Activated gamma-delta T cell (primary cell): ENCODE data around the gene FGF21.
"Not testable (repeated sequence)": the region's sequence is repeated elsewhere in the genome, so short reads cannot be mapped to it uniquely, and the experiment has no call there.

Experiments
- DNase-seq: peaks from one replicate; lab custom pipeline; 2025; lab: John Stamatoyannopoulos, UW

The FGF21 gene

GRCh38 chr19:48787331-48787730, 32.0 kb downstream of the FGF21 start:
- DNase-seq: not testable (repeated sequence)

GRCh38 chr19:48793271-48793670, 37.9 kb downstream of the FGF21 start:
- DNase-seq: no peak

DNA sequence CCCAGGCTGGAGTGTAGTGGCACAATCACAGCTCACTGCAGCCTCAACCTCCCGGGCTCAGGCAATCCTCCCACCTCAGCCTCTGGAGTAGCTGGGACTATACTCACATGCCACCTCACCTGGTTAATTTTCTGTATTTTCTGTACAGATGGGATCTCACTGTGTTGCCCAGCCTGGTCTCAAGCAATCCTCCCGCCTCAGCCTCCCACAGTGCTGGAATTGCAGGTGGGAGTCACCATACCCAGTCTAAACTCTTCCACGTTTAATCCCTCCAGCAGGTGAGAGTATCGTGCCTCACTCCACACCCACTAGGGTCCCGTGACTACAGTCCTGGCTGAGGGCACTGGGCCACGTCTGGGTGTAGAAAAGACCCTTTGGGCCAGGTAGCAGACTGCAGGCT, 39.0 kb downstream of the FGF21 start:
- no peak for DNase-seq

DNA sequence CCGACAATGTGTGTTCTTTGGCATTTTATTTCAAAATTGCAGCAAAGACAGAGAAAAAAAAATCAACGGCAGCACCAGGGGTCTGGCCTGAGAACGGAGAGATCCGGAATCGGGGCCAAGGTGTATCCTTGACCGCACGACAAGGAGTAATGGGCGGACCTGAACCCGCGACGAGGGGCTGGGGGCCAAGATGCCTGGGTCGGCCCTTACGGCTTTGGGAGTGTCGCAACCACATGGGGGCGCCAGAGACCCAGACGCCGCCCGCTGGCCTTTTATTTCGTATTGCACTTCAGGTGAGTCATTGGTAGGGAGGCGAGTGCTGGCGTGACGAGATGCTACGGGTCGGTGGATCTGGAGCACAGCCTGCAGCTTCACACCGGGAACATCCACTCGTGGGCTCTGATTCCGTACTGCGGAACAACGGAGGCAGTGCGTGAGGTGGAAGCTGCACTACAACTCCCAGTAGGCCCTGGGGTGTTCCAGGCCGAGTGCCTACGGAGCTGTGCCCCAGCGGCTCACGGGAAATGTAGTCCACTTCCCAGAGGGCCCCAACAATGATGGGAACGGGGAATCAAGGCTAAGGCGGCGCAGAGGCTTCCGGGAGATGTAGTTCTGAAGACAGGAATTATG, 39.8 kb downstream of the FGF21 start:
- DNase-seq: peak; percentile 43

DNA sequence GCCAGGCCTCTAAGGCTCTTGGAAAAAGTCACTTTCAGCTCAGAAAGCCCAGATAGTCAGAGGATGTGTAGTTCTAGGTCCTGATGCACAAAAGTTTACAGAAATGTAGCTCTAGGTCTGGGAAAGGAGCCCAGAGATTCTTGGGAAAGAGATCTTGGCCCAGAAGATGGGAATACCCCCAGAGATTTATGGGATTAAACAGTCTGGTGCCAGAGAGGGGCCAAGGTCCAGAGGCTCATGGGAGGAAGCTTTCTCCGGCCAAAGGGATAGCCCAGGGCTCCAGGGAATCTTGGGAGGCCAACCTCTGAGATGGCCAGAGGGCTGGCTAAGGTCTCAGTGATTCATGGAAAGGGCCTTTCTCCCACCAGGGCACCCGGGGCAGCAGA, 40.4 kb downstream of the FGF21 start:
- no peak for DNase-seq

DNA sequence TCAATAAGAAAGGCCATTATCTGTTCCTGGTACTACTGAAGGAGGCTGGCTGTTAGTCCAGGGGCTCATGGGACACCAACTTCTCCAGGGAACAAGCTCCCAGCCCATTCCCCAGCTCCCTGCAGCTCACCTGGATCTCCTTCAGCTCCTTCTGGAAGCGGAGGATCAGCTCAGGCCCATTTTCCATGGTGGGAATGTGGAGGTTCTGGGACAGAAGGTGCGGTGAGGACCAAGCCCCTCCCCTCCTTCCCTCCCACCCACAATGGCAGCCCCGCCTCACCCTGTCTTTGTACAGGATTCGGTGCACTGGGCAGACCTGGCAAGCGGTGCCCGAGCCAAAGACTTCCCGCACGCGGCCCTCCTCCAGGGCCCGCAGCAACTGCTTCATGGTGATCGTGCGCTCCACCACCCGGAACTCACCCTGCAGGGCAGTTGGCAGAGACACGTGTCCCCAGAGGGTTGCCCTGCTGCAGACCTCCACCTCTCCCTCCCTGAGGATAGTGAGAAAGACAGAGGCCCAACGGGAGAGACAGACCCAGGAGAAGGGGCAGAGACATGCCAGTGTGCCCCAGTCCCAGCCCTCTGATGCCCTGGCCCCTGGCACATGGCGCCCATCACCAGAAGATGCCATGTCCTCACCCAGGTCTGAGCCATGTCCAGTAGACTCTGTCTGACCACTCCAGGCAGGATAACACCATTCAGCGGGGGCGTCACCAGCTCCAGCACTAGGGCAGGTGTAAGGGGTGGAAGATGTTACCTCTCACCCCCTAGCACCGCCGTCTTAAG, 41.2 kb downstream of the FGF21 start:
- DNase-seq: no peak

DNA sequence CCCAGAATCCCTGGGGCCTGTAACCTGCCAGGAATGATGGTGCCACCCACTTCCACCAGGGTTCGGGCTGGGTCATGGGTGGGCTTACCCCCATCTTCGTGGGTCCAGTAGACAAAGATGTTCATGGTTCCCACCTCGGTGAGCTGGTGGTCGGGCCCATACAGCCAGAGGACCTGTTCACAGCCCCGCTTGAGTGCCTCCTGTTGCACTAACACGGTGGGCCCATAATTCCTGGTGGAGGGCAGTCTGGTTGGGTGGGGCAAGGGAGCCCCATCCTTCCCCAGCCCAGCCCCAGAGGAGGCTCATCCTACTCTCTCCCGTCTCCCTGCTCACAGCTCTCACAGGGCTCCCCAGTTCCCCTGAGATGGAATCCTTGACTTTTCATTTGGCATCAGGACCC, 41.8 kb downstream of the FGF21 start:
- DNase-seq: no peak

- DNase-seq: no peak
These were observed 43.6 kb downstream of the FGF21 start for GRCh38 chr19:48798937-48799336.

DNA sequence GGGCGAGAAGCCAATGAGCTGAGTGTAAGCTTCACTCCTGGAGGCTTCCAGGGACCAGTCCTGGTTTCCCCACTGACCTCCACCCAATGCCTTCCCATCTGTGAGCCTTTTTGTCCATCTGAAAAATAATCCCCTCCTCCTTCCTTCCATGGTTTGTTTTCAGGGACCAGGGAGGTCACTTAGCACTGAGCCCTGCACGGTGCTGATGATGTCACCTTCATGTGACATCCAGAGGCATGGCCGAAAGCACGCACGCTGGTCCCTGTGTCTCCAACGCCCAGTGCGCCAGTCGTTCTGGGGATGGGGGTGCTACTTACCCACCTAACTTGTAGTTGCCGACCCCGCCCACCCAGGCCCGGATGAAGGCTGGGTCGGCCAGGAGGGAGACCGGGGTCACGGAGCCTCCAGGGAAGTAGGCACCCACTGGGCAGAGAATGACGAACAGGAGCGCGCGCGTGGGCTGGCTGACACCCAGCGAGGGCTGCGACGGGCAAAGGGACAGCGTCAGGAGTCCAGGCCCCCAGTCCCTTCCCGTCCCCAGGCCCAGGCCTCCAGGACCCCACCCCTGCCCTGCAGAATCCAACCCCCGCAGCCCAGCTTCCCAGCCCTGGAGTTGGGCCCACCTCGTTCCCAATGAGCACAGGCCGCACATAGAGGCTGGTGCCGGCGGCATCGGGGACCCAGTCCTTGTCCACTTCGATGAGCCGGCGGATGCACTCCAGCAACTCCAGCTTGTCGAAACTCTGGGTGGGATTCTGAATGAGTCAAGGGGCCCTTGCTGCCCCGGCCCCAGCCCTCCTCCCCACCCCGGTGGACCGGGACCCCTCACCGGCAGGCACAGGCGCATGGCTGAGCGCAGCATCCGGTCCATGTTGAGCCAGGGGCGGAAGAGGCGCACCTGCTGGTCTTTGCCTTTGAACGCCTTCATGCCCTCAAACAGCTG, 44.3 kb downstream of the FGF21 start:
- DNase-seq: no peak

- no peak for DNase-seq
These were observed 47.3 kb downstream of the FGF21 start for GRCh38 chr19:48802623-48803022.

- no peak for DNase-seq
These were observed 49.2 kb downstream of the FGF21 start for GRCh38 chr19:48804496-48804895.

- no peak for DNase-seq
These were observed 50.1 kb downstream of the FGF21 start for GRCh38 chr19:48805452-48805851.

DNA sequence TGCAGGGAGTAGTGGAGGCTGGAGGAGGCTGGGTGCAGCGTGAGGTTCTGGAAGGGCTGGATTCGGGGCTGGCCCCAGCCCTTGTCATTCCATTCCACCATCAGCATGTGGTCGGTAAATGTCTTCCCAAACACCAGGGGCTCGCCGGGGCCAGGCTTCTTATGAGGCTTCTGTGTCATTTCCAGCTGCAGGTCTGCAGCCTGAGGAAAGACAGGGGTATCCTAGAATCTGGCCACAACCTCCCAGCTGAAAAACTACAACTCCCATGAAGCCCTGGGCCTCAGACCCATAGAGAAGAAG, 51.1 kb downstream of the FGF21 start:
- no peak for DNase-seq

DNA sequence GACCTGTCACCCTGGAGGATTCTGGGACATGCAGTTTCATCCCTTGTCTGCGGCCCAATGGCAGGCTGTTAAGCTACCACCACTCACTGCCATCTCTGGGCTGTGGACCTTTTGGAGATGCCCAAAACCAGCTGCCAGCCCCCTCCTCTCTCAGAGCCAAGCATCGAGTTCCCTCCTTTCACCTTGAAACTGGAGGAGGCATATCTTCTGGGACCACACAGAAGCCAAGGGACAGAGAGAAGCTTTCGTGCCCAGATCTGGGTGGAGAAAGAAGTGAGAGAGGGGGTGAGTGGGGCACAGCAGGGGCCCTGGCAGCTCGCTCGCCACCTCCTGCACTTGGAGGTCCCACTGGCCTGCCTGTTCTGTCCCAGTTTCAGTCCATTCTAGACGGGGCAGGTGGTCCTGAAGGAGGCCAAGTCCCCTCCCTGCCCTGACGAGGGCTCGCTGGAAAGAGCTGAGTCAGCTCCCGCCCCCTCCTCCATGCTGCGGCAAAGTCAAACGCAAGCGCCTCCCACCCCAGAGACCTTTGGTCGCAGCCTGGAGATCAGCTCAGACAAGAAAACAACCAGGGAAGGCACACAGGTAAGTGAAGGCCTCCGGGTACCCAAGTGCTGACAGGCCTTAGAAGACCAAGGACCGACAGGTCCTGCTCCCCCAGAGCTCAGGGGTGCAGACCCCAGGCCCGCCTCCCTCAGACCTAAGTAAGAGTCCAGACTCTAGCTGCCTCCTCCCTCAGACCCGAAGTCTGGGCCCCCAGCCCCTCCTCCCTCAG, 51.7 kb downstream of the FGF21 start:
- no peak for DNase-seq

- no peak for DNase-seq
These were observed 52.4 kb downstream of the FGF21 start for GRCh38 chr19:48807590-48808308.
